ENCODE measurements around the gene RETN.

- TF ChIP-seq POLR2A (IDR thresholded peaks at IDR 0.05; ENCODE audit: low read length) (no peak), GATA1 (IDR thresholded peaks at IDR 0.05; ENCODE audit: low read depth, low read length) (no peak)
Measured at GRCh38 chr19:7646426-7646700, 22.5 kb upstream of the RETN start.

Measured in erythroblast (primary cell).